H9 (cell line): ENCODE data around the gene NCAPH2. TPM values are rescaled to one million over a fixed set of nuclear protein-coding genes. Genes with fewer than 3 reads are reported as not detected.

Source experiments
- DNase-seq: peaks from one replicate; pipeline ENCODE4 v3.0.0-alpha.2; 2017
- H2AFZ ChIP-seq: one replicate; pipeline ENCODE4 v1.6.1; 2013; ENCODE audit warnings: mild to moderate bottlenecking, low read length, control low read depth, moderate library complexity
- H2AK5ac ChIP-seq: 2 replicates; pipeline ENCODE4 v1.6.1; 2013; ENCODE audit warnings: low read length, control low read depth, mixed read lengths; ENCODE audit not compliant: insufficient read length
- H2BK120ac ChIP-seq: one replicate; pipeline ENCODE4 v1.6.1; 2013; ENCODE audit warnings: low read depth, mild to moderate bottlenecking, low read length, control low read depth, inconsistent platforms; ENCODE audit not compliant: poor library complexity, severe bottlenecking
- H2BK12ac ChIP-seq: 2 replicates; pipeline ENCODE4 v1.6.1; 2013; ENCODE audit warnings: low read length, control low read depth, mixed read lengths, low read depth; ENCODE audit not compliant: insufficient read length
- H2BK15ac ChIP-seq: 2 replicates; pipeline ENCODE4 v1.6.1; 2013; ENCODE audit warnings: low read depth, low read length, control low read depth
- H2BK20ac ChIP-seq: one replicate; pipeline ENCODE4 v1.6.1; 2013; ENCODE audit warnings: low read depth, mild to moderate bottlenecking, low read length, control low read depth, inconsistent platforms; ENCODE audit not compliant: poor library complexity, severe bottlenecking
- H2BK5ac ChIP-seq: 2 replicates; pipeline ENCODE4 v1.6.1; 2013; ENCODE audit warnings: low read length, control low read depth, mixed read lengths; ENCODE audit not compliant: insufficient read length
- H3K14ac ChIP-seq: 2 replicates; pipeline ENCODE4 v1.6.1; 2013; ENCODE audit warnings: low read length, control low read depth; ENCODE audit not compliant: insufficient read depth
- H3K18ac ChIP-seq: 2 replicates; pipeline ENCODE4 v1.6.1; 2013; ENCODE audit warnings: low read depth, mild to moderate bottlenecking, mixed read lengths, low read length, control low read depth; ENCODE audit not compliant: insufficient read length
- H3K23ac ChIP-seq: 2 replicates; pipeline ENCODE4 v1.6.1; 2013; ENCODE audit warnings: low read length, control low read depth, mixed read lengths, low read depth; ENCODE audit not compliant: insufficient read length
- H3K23me2 ChIP-seq: 2 replicates; pipeline ENCODE4 v1.6.1; 2013; ENCODE audit warnings: low read depth, mild to moderate bottlenecking, mixed read lengths, low read length, control low read depth; ENCODE audit not compliant: insufficient read length, poor library complexity, severe bottlenecking
- H3K27ac ChIP-seq: 2 replicates; pipeline ENCODE4 v1.5.1; 2013; ENCODE audit warnings: low read length, control low read depth, mixed read lengths, low read depth; ENCODE audit not compliant: insufficient read length
- H3K27me3 ChIP-seq: 2 replicates; pipeline ENCODE4 v1.6.1; 2013; ENCODE audit warnings: low read length, control low read depth, inconsistent platforms; ENCODE audit not compliant: insufficient read depth
- H3K4ac ChIP-seq: 2 replicates; pipeline ENCODE4 v1.6.1; 2013; ENCODE audit warnings: low read depth, mild to moderate bottlenecking, control low read depth, inconsistent platforms, low read length, moderate library complexity
- H3K4me1 ChIP-seq: 2 replicates; pipeline ENCODE4 v1.6.1; 2013; ENCODE audit warnings: low read length, control low read depth, inconsistent platforms; ENCODE audit not compliant: insufficient read depth
- H3K4me2 ChIP-seq: 2 replicates; pipeline ENCODE4 v1.6.1; 2013; ENCODE audit warnings: low read length, control low read depth, mixed read lengths; ENCODE audit not compliant: insufficient read length, insufficient read depth
- H3K56ac ChIP-seq: 2 replicates; pipeline ENCODE4 v1.6.1; 2013; ENCODE audit warnings: low read depth, mild to moderate bottlenecking, mixed read lengths, low read length, control low read depth; ENCODE audit not compliant: insufficient read length
- H3K79me1 ChIP-seq: 2 replicates; pipeline ENCODE4 v1.6.1; 2013; ENCODE audit warnings: low read depth, mild to moderate bottlenecking, moderate library complexity, low read length, control low read depth, inconsistent platforms; ENCODE audit not compliant: insufficient read depth, poor library complexity, severe bottlenecking
- H3K79me2 ChIP-seq: 2 replicates; pipeline ENCODE4 v1.6.1; 2013; ENCODE audit warnings: low read length, control low read depth, inconsistent platforms; ENCODE audit not compliant: insufficient read depth
- H3K9ac ChIP-seq: 2 replicates; pipeline ENCODE4 v1.6.1; 2013; ENCODE audit warnings: low read length, control low read depth, mixed read lengths; ENCODE audit not compliant: insufficient read length; ENCODE audit errors: extremely low read depth
- H3K9me3 ChIP-seq: one replicate; pipeline ENCODE4 v1.6.1; 2013; ENCODE audit warnings: low read depth, low read length, inconsistent platforms; ENCODE audit not compliant: control insufficient read depth
- H3T11ph ChIP-seq: one replicate; pipeline ENCODE4 v1.6.1; 2013; ENCODE audit warnings: mild to moderate bottlenecking, low read length, control low read depth, inconsistent platforms
- H4K20me1 ChIP-seq: one replicate; pipeline ENCODE4 v1.6.1; 2013; ENCODE audit not compliant: control insufficient read depth, insufficient read length, insufficient read depth
- H4K5ac ChIP-seq: 2 replicates; pipeline ENCODE4 v1.6.1; 2013; ENCODE audit warnings: low read depth, mild to moderate bottlenecking, mixed read lengths, low read length, control low read depth; ENCODE audit not compliant: insufficient read length
- H4K8ac ChIP-seq: replicated peaks from 2 replicates; pipeline ENCODE4 v1.6.1; 2013; ENCODE audit warnings: low read length, control low read depth, mixed read lengths, low read depth; ENCODE audit not compliant: insufficient read length
- H4K91ac ChIP-seq: 2 replicates; pipeline ENCODE4 v1.6.1; 2013; ENCODE audit warnings: low read depth, mild to moderate bottlenecking, moderate library complexity, mixed read lengths, low read length, control low read depth; ENCODE audit not compliant: insufficient read length
- H3K27ac Mint-ChIP-seq, 3 experiments: 2 replicates in 2 of 3; 3 replicates in 1 of 3; pipeline ENCODE4 v1.8.0; 2020 to 2021; ENCODE audit warnings: mixed read lengths in 3 of 3, mild to moderate bottlenecking in 1 of 3, moderate library complexity in 1 of 3
- H3K27me3 Mint-ChIP-seq: 2 replicates; pipeline ENCODE4 v1.8.0; 2021; ENCODE audit warnings: low read depth, mild to moderate bottlenecking, moderate library complexity, mixed read lengths
- H3K36me3 Mint-ChIP-seq, 3 experiments: 2 replicates in 2 of 3; 3 replicates in 1 of 3; pipeline ENCODE4 v1.8.0; 2020 to 2021; ENCODE audit warnings: low read depth in 3 of 3, mixed read lengths in 3 of 3; ENCODE audit not compliant: insufficient read depth in 1 of 3
- H3K4me1 Mint-ChIP-seq, 2 experiments: 2 replicates each; pipeline ENCODE4 v1.8.0; 2020; ENCODE audit warnings: mixed read lengths in 2 of 2
- H3K4me3 Mint-ChIP-seq, 2 experiments: 2 replicates in 1 of 2; 3 replicates in 1 of 2; pipeline ENCODE4 v1.8.0; 2020 to 2021; ENCODE audit warnings: mild to moderate bottlenecking in 2 of 2, mixed read lengths in 2 of 2, moderate library complexity in 1 of 2
- H3K9me3 Mint-ChIP-seq, 2 experiments: 2 replicates in 1 of 2; 3 replicates in 1 of 2; pipeline ENCODE4 v1.8.0; 2020; ENCODE audit warnings: mild to moderate bottlenecking in 2 of 2, mixed read lengths in 2 of 2, moderate library complexity in 1 of 2
- CTCF ChIP-seq: fragments of 200-600 bp; sonication (generic); conservative IDR thresholded peaks from 3 replicates; pipeline ENCODE4 v1.8.0; 2021; ENCODE audit warnings: antibody characterized with exemption, mild to moderate bottlenecking
- WGBS: extraction: QIAGEN DNeasy Blood & Tissue Kit; methylation state at CpG from one replicate; pipeline ENCODE4 v1.1.7; 2013; ENCODE audit warnings: missing lambda C conversion rate, low lambda C conversion rate, mixed read lengths; ENCODE audit not compliant: insufficient read length; ENCODE audit errors: extremely low coverage; 5-methylcytosine and 5-hydroxymethylcytosine counted together
- total RNA-seq: library from RNA; stranded (reverse); gene quantifications from 2 replicates; pipeline ENCODE4 v1.2.1, GENCODE V29; 2021

Gene NCAPH2
- total RNA-seq, 1 experiment from 2014 or later = 76.2 TPM

GRCh38 chr22:50471197-50471847, 36.7 kb upstream of the NCAPH2 start:
- H3K27me3 Mint-ChIP-seq = peaks cover 3% of the 10 kb centered on the region; the same call in 1 of the 2 replicates
- no peak overlapping the region for H3K27ac Mint-ChIP-seq
- no peak overlapping the region for H2BK20ac ChIP-seq
- no peak overlapping the region for H3K4ac ChIP-seq
- H3K14ac ChIP-seq = no peak overlapping the region
- H3K4me3 Mint-ChIP-seq = no peak overlapping the region
- peaks cover 11% of the 10 kb centered on the region for H3K23me2 ChIP-seq
- H4K20me1 ChIP-seq = peaks cover 4% of the 10 kb centered on the region
- no peak overlapping the region for H3K9ac ChIP-seq
- H3K9me3 Mint-ChIP-seq = no peaks in the 10 kb centered on the region
- H3K4me1 Mint-ChIP-seq = peaks cover 30 to 32% of the 10 kb centered on the region in 2 experiments
- H3K56ac ChIP-seq = no peak overlapping the region
- peaks cover 9 to 19% (median 10%) of the 10 kb centered on the region in 3 experiments for H3K36me3 Mint-ChIP-seq
- no peak overlapping the region for H2AFZ ChIP-seq
- WGBS = no CpG with 5 or more reads among the region's 21 CpGs
- H3K4me1 ChIP-seq = no peaks in the 10 kb centered on the region; the same call in 1 of the 2 replicates
- H3K27ac ChIP-seq = no peak overlapping the region
- H4K8ac ChIP-seq = no peak overlapping the region
- H3K4me2 ChIP-seq = no peak overlapping the region
- H3K18ac ChIP-seq = no peak overlapping the region
- H2BK120ac ChIP-seq = no peak overlapping the region
- DNase-seq = no peak
- no peaks in the 10 kb centered on the region for H3K27me3 ChIP-seq
- no peak overlapping the region for H2BK12ac ChIP-seq
- H3K23ac ChIP-seq = no peak overlapping the region
- H4K5ac ChIP-seq = no peak overlapping the region
- no peaks in the 10 kb centered on the region for H3K9me3 ChIP-seq
- no peak overlapping the region for H2BK15ac ChIP-seq
- no peak for TF ChIP-seq CTCF
- no peak overlapping the region for H2AK5ac ChIP-seq
- H2BK5ac ChIP-seq = no peak overlapping the region
- H3K79me2 ChIP-seq = peaks cover 16% of the 10 kb centered on the region; the same call in 1 of the 2 replicates
- no peak overlapping the region for H4K91ac ChIP-seq
- peaks cover 19% of the 10 kb centered on the region for H3K79me1 ChIP-seq
- no peak overlapping the region for H3T11ph ChIP-seq
